SH-SY5Y (cell line): Measurements from ENCODE around the gene TGIF1.

Experiments used
- GATA2 ChIP-seq: IDR thresholded peaks from 2 replicates; pipeline ENCODE4 v1.6.1; 2011; ENCODE audit warnings: mild to moderate bottlenecking, low read depth, low read length
- GATA3 ChIP-seq: IDR thresholded peaks from 2 replicates; pipeline ENCODE4 v1.6.1; 2011; ENCODE audit warnings: low read depth, mild to moderate bottlenecking, low read length, moderate library complexity

Gene TGIF1

GRCh38 chr18:3425446-3425845 is 24.5 kb upstream of the TGIF1 start:
- TF ChIP-seq GATA3 (no peak), GATA2 (no peak)

- TF ChIP-seq GATA3 (no peak), GATA2 (no peak)
Measured at GRCh38 chr18:3426074-3426473, 23.9 kb upstream of the TGIF1 start.

GRCh38 chr18:3427944-3428343 is 22.0 kb upstream of the TGIF1 start:
- no peak for TF ChIP-seq GATA2
- TF ChIP-seq GATA3: no peak

- TF ChIP-seq GATA2 (no peak), GATA3 (no peak)
Measured at GRCh38 chr18:3429121-3429520, 20.9 kb upstream of the TGIF1 start.

GRCh38 chr18:3434685-3435084 is 15.3 kb upstream of the TGIF1 start:
- TF ChIP-seq GATA3: no peak
- no peak for TF ChIP-seq GATA2

GRCh38 chr18:3440341-3440740 is 9.6 kb upstream of the TGIF1 start:
- no peak for TF ChIP-seq GATA3
- TF ChIP-seq GATA2: no peak

- TF ChIP-seq GATA3: no peak
- no peak for TF ChIP-seq GATA2
Measured at GRCh38 chr18:3441290-3441689, 8.7 kb upstream of the TGIF1 start.

- TF ChIP-seq GATA2: no peak
- TF ChIP-seq GATA3: no peak
Measured at GRCh38 chr18:3442919-3443318, 7.1 kb upstream of the TGIF1 start.

GRCh38 chr18:3444296-3444695 is 5.7 kb upstream of the TGIF1 start:
- TF ChIP-seq GATA3 (no peak), GATA2 (no peak)

GRCh38 chr18:3444954-3445353 is 5.0 kb upstream of the TGIF1 start:
- no peak for TF ChIP-seq GATA2
- no peak for TF ChIP-seq GATA3

- TF ChIP-seq GATA3 (no peak), GATA2 (no peak)
Measured at GRCh38 chr18:3447068-3447894, 2.7 kb upstream of the TGIF1 start.

GRCh38 chr18:3447895-3448837 is 1.8 kb upstream of the TGIF1 start:
- TF ChIP-seq GATA2 (no peak), GATA3 (no peak)

GRCh38 chr18:3448838-3449511 is 997 bp upstream of the TGIF1 start:
- TF ChIP-seq GATA3 (no peak), GATA2 (no peak)

GRCh38 chr18:3449512-3450011 is 410 bp upstream of the TGIF1 start:
- TF ChIP-seq GATA2 (no peak), GATA3 (no peak)
